Neuronal stem cell (in vitro differentiated cells): ENCODE measurements around the gene LDLRAD2.

ENCODE experiments used
- DNase-seq: peaks from one replicate; pipeline ENCODE4 v3.0.0-alpha.2; 2013; ENCODE audit warnings: low spot score
- H2AFZ ChIP-seq: one replicate; pipeline ENCODE4 v1.6.1; 2013; ENCODE audit warnings: mild to moderate bottlenecking, low read length, inconsistent platforms
- H2AK5ac ChIP-seq: 2 replicates; pipeline ENCODE4 v1.6.1; 2013; ENCODE audit warnings: low read depth, mild to moderate bottlenecking, inconsistent platforms, low read length, moderate library complexity, mixed read lengths
- H2BK120ac ChIP-seq: 2 replicates; pipeline ENCODE4 v1.6.1; 2013; ENCODE audit warnings: low read depth, mild to moderate bottlenecking, inconsistent platforms, low read length, moderate library complexity, mixed read lengths
- H2BK12ac ChIP-seq: one replicate; pipeline ENCODE4 v1.6.1; 2013; ENCODE audit warnings: low read length, inconsistent platforms
- H2BK15ac ChIP-seq: 2 replicates; pipeline ENCODE4 v1.6.1; 2013; ENCODE audit warnings: mild to moderate bottlenecking, low read length, inconsistent platforms, mixed read lengths
- H2BK5ac ChIP-seq: one replicate; pipeline ENCODE4 v1.6.1; 2013; ENCODE audit warnings: inconsistent platforms, mild to moderate bottlenecking, low read length, moderate library complexity
- H3K14ac ChIP-seq: one replicate; pipeline ENCODE4 v1.6.1; 2013; ENCODE audit warnings: low read length, inconsistent platforms
- H3K18ac ChIP-seq: 2 replicates; pipeline ENCODE4 v1.6.1; 2013; ENCODE audit warnings: low read length, inconsistent platforms
- H3K23ac ChIP-seq: 2 replicates; pipeline ENCODE4 v1.6.1; 2013; ENCODE audit warnings: low read depth, mild to moderate bottlenecking, mixed read lengths, low read length, inconsistent platforms; ENCODE audit not compliant: poor library complexity
- H3K27ac ChIP-seq: replicated peaks from 3 replicates; pipeline ENCODE4 v1.5.1; 2013; ENCODE audit warnings: low read length, inconsistent platforms
- H3K27me3 ChIP-seq, 3 experiments: 2 replicates each; pipeline ENCODE4 v1.6.1; 2013; ENCODE audit warnings: low read length in 3 of 3, mild to moderate bottlenecking in 2 of 3, inconsistent platforms in 1 of 3, low read depth in 1 of 3, mixed read lengths in 1 of 3, moderate library complexity in 1 of 3; ENCODE audit not compliant: control insufficient read depth in 3 of 3, insufficient read depth in 3 of 3
- H3K36me3 ChIP-seq, 2 donors: replicated peaks in 1 of 2; 2 replicates each; pipeline ENCODE4 v1.6.1; 2013; ENCODE audit warnings: low read length in 2 of 2; ENCODE audit not compliant: control insufficient read depth in 2 of 2, insufficient read depth in 2 of 2
- H3K4ac ChIP-seq: 2 replicates; pipeline ENCODE4 v1.6.1; 2013; ENCODE audit warnings: inconsistent platforms, mild to moderate bottlenecking, low read length, moderate library complexity
- H3K4me1 ChIP-seq, 2 donors: 1 replicate in 1 of 2; 2 replicates in 1 of 2; pipeline ENCODE4 v1.6.1; 2013; ENCODE audit warnings: low read length in 2 of 2, low read depth in 1 of 2; ENCODE audit not compliant: control insufficient read depth in 2 of 2, insufficient read depth in 1 of 2
- H3K4me2 ChIP-seq: one replicate; pipeline ENCODE4 v1.6.1; 2013; ENCODE audit warnings: mild to moderate bottlenecking, low read length, inconsistent platforms; ENCODE audit not compliant: insufficient read depth, poor library complexity, severe bottlenecking
- H3K4me3 ChIP-seq, 2 donors: 2 replicates each; pipeline ENCODE4 v1.5.1; 2013; ENCODE audit warnings: low read length in 2 of 2, mild to moderate bottlenecking in 2 of 2, inconsistent platforms in 1 of 2, moderate library complexity in 1 of 2
- H3K79me1 ChIP-seq: one replicate; pipeline ENCODE4 v1.6.1; 2013; ENCODE audit warnings: low read depth, mild to moderate bottlenecking, inconsistent platforms, low read length, moderate library complexity
- H3K9ac ChIP-seq: one replicate; pipeline ENCODE4 v1.6.1; 2013; ENCODE audit warnings: mild to moderate bottlenecking, low read depth, low read length, inconsistent platforms; ENCODE audit not compliant: poor library complexity
- H3K9me3 ChIP-seq, 2 donors: replicated peaks in 1 of 2; 2 replicates each; pipeline versions ENCODE3 to v1.6.1; 2013; ENCODE audit warnings: low read length in 2 of 2, mild to moderate bottlenecking in 2 of 2, inconsistent platforms in 1 of 2, low read depth in 1 of 2, mixed read lengths in 1 of 2, moderate library complexity in 1 of 2; ENCODE audit not compliant: control insufficient read depth in 2 of 2, insufficient read depth in 1 of 2
- H4K8ac ChIP-seq: one replicate; pipeline ENCODE4 v1.6.1; 2013; ENCODE audit warnings: low read depth, mild to moderate bottlenecking, inconsistent platforms, low read length, moderate library complexity
- H4K91ac ChIP-seq: one replicate; pipeline ENCODE4 v1.6.1; 2013; ENCODE audit warnings: low read length, low read depth, mild to moderate bottlenecking, inconsistent platforms; ENCODE audit not compliant: poor library complexity
- WGBS, 2 donors: extraction: QIAGEN DNeasy Blood & Tissue Kit; methylation state at CpG; one replicate each; pipeline ENCODE4 v1.1.7; 2013; ENCODE audit warnings: missing lambda C conversion rate in 2 of 2, mixed read lengths in 1 of 2; ENCODE audit not compliant: insufficient read length in 2 of 2, insufficient replicate concordance in 1 of 2; ENCODE audit errors: extremely low coverage in 2 of 2; 5-methylcytosine and 5-hydroxymethylcytosine counted together

The LDLRAD2 gene

GRCh38 chr1:21873761-21874160, 61.7 kb downstream of the LDLRAD2 start:
- H2BK5ac ChIP-seq: no peak overlapping the region
- H4K8ac ChIP-seq: no peak overlapping the region
- peak overlapping the region; percentile 5 for H2AK5ac ChIP-seq
- H3K79me1 ChIP-seq: peaks cover 6% of the 10 kb centered on the region
- no peaks in the 10 kb centered on the region for H3K9me3 ChIP-seq
- H3K27ac ChIP-seq: no peak overlapping the region
- no peak overlapping the region for H4K91ac ChIP-seq
- no peak overlapping the region for H2BK15ac ChIP-seq
- peaks cover 0 to 2% of the 10 kb centered on the region in 2 donors for H3K4me1 ChIP-seq
- H3K23ac ChIP-seq: no peak overlapping the region
- peaks cover 49 to 85% of the 10 kb centered on the region in 2 donors for H3K36me3 ChIP-seq
- H3K18ac ChIP-seq: peak overlapping the region; percentile 15
- H2AFZ ChIP-seq: no peak overlapping the region
- H3K27me3 ChIP-seq: no peaks in the 10 kb centered on the region
- no peak overlapping the region for H3K4me3 ChIP-seq
- no peak overlapping the region for H2BK120ac ChIP-seq
- H3K4me2 ChIP-seq: no peak overlapping the region
- no peak overlapping the region for H3K14ac ChIP-seq
- no peak overlapping the region for H3K9ac ChIP-seq
- no CpG with 5 or more reads among the region's 10 CpGs for WGBS, 2 donors
- DNase-seq: no peak
- no peak overlapping the region for H3K4ac ChIP-seq
- H2BK12ac ChIP-seq: no peak overlapping the region

GRCh38 chr1:21874328-21874727, 62.3 kb downstream of the LDLRAD2 start:
- Histone ChIP-seq H3K4me1 (peaks cover 0 to 2% of the 10 kb centered on the region in 2 donors), H3K4me3 (no peak overlapping the region), H2BK15ac (no peak overlapping the region), H2BK120ac (no peak overlapping the region), H3K36me3 (peaks cover 53 to 87% of the 10 kb centered on the region in 2 donors), H3K4ac (no peak overlapping the region), H3K4me2 (no peak overlapping the region), H2AK5ac (peak overlapping the region; percentile 36), H3K18ac (no peak overlapping the region), H3K9me3 (no peaks in the 10 kb centered on the region), H3K27me3 (no peaks in the 10 kb centered on the region), H3K23ac (no peak overlapping the region), H2BK12ac (peak overlapping the region; percentile 88), H4K8ac (no peak overlapping the region), H2BK5ac (no peak overlapping the region), H3K27ac (no peak overlapping the region), H3K9ac (no peak overlapping the region), H4K91ac (no peak overlapping the region), H2AFZ (no peak overlapping the region), H3K14ac (peak overlapping the region; percentile 63), H3K79me1 (peaks cover 6% of the 10 kb centered on the region)
- no CpG with 5 or more reads among the region's 16 CpGs for WGBS, 2 donors
- DNase-seq: no peak
